GM21360 (cell line): ENCODE results near the gene RPS3.

Source experiments
- ATAC-seq: cut with Tn5 transposase; IDR thresholded peaks from one replicate; pipeline ENCODE4 v1.9.1; 2021; ENCODE audit warnings: mild to moderate bottlenecking, moderate library complexity; ENCODE audit not compliant: unreplicated experiment

Gene RPS3

DNA sequence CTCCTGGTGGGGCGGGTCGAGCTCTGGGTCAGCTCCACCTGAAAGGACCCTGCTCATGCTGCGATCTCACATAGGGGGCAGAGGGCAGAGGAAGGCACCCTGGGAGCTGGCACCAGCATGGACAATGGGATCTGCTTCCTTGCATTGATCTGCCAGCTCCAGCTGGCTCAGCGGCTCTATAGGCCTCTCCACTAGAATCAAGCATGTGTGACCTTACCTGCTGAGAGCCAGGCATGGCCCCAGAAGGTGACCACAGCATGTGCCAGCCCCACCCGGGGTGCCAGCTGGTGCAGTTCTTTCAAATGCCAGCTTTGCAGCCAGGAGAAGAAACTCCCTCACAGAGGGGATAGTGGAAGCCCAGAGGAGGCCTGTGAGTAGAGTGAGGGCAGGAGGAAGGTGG, 55.7 kb downstream of the RPS3 start:
- no peak for ATAC-seq
